MG63 (cell line): ENCODE results near the gene SMIM5. TPM values are rescaled to one million over a fixed set of nuclear protein-coding genes. Genes with fewer than 3 reads are reported as not detected.

Experiments used
- total RNA-seq: library from RNA; depleted of rRNA; stranded (reverse); fragments of >200 nt; shearing (Covaris generic); gene quantifications from 2 replicates; pipeline ENCODE4 v1.2.3, GENCODE V29; 2014; ENCODE audit warnings: low replicate concordance; rRNA removed

Gene SMIM5
- total RNA-seq, 1 experiment from 2014 or later, result 0.69 TPM

Other genes starting within 250 kb of the SMIM5 start
- 110 and 134 TPM in 2 replicates for gene GRB2, start 227.8 kb upstream of the SMIM5 start, total RNA-seq
- 10.7 and 12.5 TPM in 2 replicates for gene TMEM94, start 176.8 kb upstream of the SMIM5 start, total RNA-seq
- gene CASKIN2, start 117.9 kb upstream of the SMIM5 start, total RNA-seq, result 3.9 and 7.8 TPM in 2 replicates
- gene TSEN54, start 116.9 kb upstream of the SMIM5 start, total RNA-seq, result 34.6 and 83.8 TPM in 2 replicates
- gene LLGL2, start 107.7 kb upstream of the SMIM5 start, total RNA-seq, result 0.39 and 3.9 TPM in 2 replicates
- 0.15 and 4.7 TPM in 2 replicates for gene MYO15B, start 45.6 kb upstream of the SMIM5 start, total RNA-seq
- gene RECQL5, start 33.7 kb downstream of the SMIM5 start, total RNA-seq, result 16.8 and 23.0 TPM in 2 replicates
- 105 and 108 TPM in 2 replicates for gene SAP30BP, start 33.9 kb downstream of the SMIM5 start, total RNA-seq
- not detected in 2 replicates for gene ITGB4, start 88.0 kb downstream of the SMIM5 start, total RNA-seq
- 30.4 and 51.1 TPM in 2 replicates for gene GALK1, start 131.8 kb downstream of the SMIM5 start, total RNA-seq
- gene UNK, start 151.4 kb downstream of the SMIM5 start, total RNA-seq, result 16.0 and 48.1 TPM in 2 replicates
- 0.20 and 0.23 TPM in 2 replicates for gene UNC13D, start 211.0 kb downstream of the SMIM5 start, total RNA-seq
- 6.6 and 7.9 TPM in 2 replicates for gene WBP2, start 221.9 kb downstream of the SMIM5 start, total RNA-seq
- gene TRIM47, start 245.1 kb downstream of the SMIM5 start, total RNA-seq, result 40.4 and 54.2 TPM in 2 replicates